SK-N-SH (cell line): ENCODE measurements around the gene XIST. TPM values are rescaled to one million over a fixed set of nuclear protein-coding genes. Genes with fewer than 3 reads are reported as not detected.
"Not testable (repeated sequence)": the region's sequence is repeated elsewhere in the genome, so short reads cannot be mapped to it uniquely, and the experiment has no call there.

ENCODE experiments used
- CTCF ChIA-PET: fragments of 300-600, 350-600 bp; formaldehyde crosslinking; extraction: SDS; loops from one replicate; lab custom pipeline; 2021; lab: Yijun Ruan, JAX
- POLR2A ChIA-PET: fragments of 350-600 bp; sonication (Branson Sonifier 250); formaldehyde crosslinking; extraction: SDS; loops from one replicate; lab custom pipeline; 2020; ENCODE audit warnings: antibody characterized with exemption, inconsistent platforms; lab: Yijun Ruan, JAX
- DNase-seq: peaks from one replicate; pipeline ENCODE4 v3.0.0; 2012
- H2AFZ ChIP-seq: fragments of 200-600 bp; sonication (generic); 2 replicates; pipeline ENCODE4 v1.8.1; 2016; ENCODE audit warnings: antibody characterized with exemption, mild to moderate bottlenecking, low read depth
- H3F3A ChIP-seq: fragments of 200-600 bp; sonication (generic); replicated peaks from 2 replicates; pipeline ENCODE3; 2016; ENCODE audit warnings: antibody characterized with exemption, mild to moderate bottlenecking; ENCODE audit not compliant: insufficient read depth
- H3K27ac ChIP-seq, 2 experiments: fragments of 200-500 bp in 1 of 2; fragments of 200-600 bp in 1 of 2; sonication (Bioruptor generic) in 1 of 2; sonication (generic), shearing (Covaris generic) in 1 of 2; 2 replicates each; pipeline versions ENCODE4 v1.5.1 to v1.6.1; 2014 to 2016; ENCODE audit warnings: low read depth in 2 of 2, inconsistent platforms in 1 of 2, low read length in 1 of 2, mild to moderate bottlenecking in 1 of 2, mixed read lengths in 1 of 2
- H3K27me3 ChIP-seq: fragments of 200-600 bp; sonication (generic), shearing (Covaris generic); 2 replicates; pipeline ENCODE4 v1.6.1; 2016; ENCODE audit warnings: mixed run types; ENCODE audit not compliant: insufficient read depth
- H3K36me3 ChIP-seq, 2 experiments: fragments of 200-500 bp in 1 of 2; fragments of 200-600 bp in 1 of 2; sonication (Bioruptor generic) in 1 of 2; sonication (generic) in 1 of 2; replicated peaks in 1 of 2; 2 replicates each; pipeline versions ENCODE3 to v1.5.1; 2014 to 2016; ENCODE audit warnings: low read length in 1 of 2, mild to moderate bottlenecking in 1 of 2; ENCODE audit not compliant: insufficient read depth in 2 of 2, control insufficient read depth in 1 of 2
- H3K4me1 ChIP-seq, 2 experiments: fragments of 200-500 bp in 1 of 2; fragments of 200-600 bp in 1 of 2; sonication (Bioruptor generic) in 1 of 2; sonication (generic), shearing (Covaris generic) in 1 of 2; 2 replicates each; pipeline versions ENCODE4 v1.5.1 to v1.6.1; 2014 to 2016; ENCODE audit warnings: low read depth in 1 of 2, low read length in 1 of 2, mixed run types in 1 of 2; ENCODE audit not compliant: insufficient read depth in 2 of 2, control insufficient read depth in 1 of 2
- H3K4me2 ChIP-seq: fragments of 200-600 bp; sonication (generic), shearing (Covaris generic); 2 replicates; pipeline ENCODE4 v1.6.1; 2017; ENCODE audit warnings: mixed run types
- H3K4me3 ChIP-seq, 2 experiments: fragments of 200-500 bp in 1 of 2; fragments of 200-600 bp in 1 of 2; sonication (Bioruptor generic) in 1 of 2; sonication (generic), shearing (Covaris generic) in 1 of 2; 2 replicates each; pipeline versions ENCODE4 v1.5.1 to v1.8.1; 2014 to 2016; ENCODE audit warnings: low read depth in 2 of 2, inconsistent platforms in 1 of 2, low read length in 1 of 2, mild to moderate bottlenecking in 1 of 2, mixed read lengths in 1 of 2, moderate library complexity in 1 of 2
- H3K79me2 ChIP-seq: fragments of 200-600 bp; sonication (generic); 2 replicates; pipeline ENCODE4 v1.8.1; 2017; ENCODE audit warnings: mild to moderate bottlenecking; ENCODE audit not compliant: insufficient read depth
- H3K9ac ChIP-seq: fragments of 200-600 bp; sonication (generic); 2 replicates; pipeline ENCODE4 v1.6.1; 2017; ENCODE audit warnings: mixed run types
- H3K9me2 ChIP-seq: fragments of 200-600 bp; sonication (generic); 2 replicates; pipeline ENCODE4 v1.6.1; 2017; ENCODE audit warnings: mixed run types
- H3K9me3 ChIP-seq: fragments of 200-600 bp; sonication (generic); 2 replicates; pipeline ENCODE4 v1.6.1; 2017; ENCODE audit warnings: mixed run types, mild to moderate bottlenecking, moderate library complexity
- H4K20me1 ChIP-seq: fragments of 200-600 bp; sonication (generic); 2 replicates; pipeline ENCODE4 v1.6.1; 2017; ENCODE audit warnings: mild to moderate bottlenecking, mixed run types; ENCODE audit not compliant: insufficient read depth
- EP300 ChIP-seq, 2 experiments: IDR thresholded peaks; 2 replicates each; pipeline versions ENCODE4 v1.4.0 to v1.6.1; 2012; ENCODE audit warnings: borderline replicate concordance in 1 of 2, low read depth in 1 of 2, low read length in 1 of 2
- GABPA ChIP-seq: IDR thresholded peaks from 2 replicates; pipeline ENCODE4 v1.4.0; 2012; ENCODE audit warnings: low read depth, mild to moderate bottlenecking
- GATA2 ChIP-seq: sonication (generic); formaldehyde crosslinking; IDR thresholded peaks from 2 replicates; pipeline ENCODE4 v1.5.0; 2020; ENCODE audit warnings: mild to moderate bottlenecking, missing genetic modification reagents
- RFX5 ChIP-seq: IDR thresholded peaks from 2 replicates; pipeline ENCODE4 v1.6.1; 2012; ENCODE audit warnings: mild to moderate bottlenecking, improper control_type of control experiment, low read length
- RXRA ChIP-seq: IDR thresholded peaks from 2 replicates; pipeline ENCODE4 v1.4.0; 2012; ENCODE audit warnings: low read depth, mild to moderate bottlenecking, borderline replicate concordance
- SIN3A ChIP-seq: IDR thresholded peaks from 2 replicates; pipeline ENCODE4 v1.6.1; 2012; ENCODE audit warnings: low read depth, mild to moderate bottlenecking, low read length, moderate library complexity, borderline replicate concordance
- TAF1 ChIP-seq: IDR thresholded peaks from 2 replicates; pipeline ENCODE4 v1.6.1; 2012; ENCODE audit warnings: low read depth, mild to moderate bottlenecking, low read length, moderate library complexity, borderline replicate concordance
- TCF12 ChIP-seq: IDR thresholded peaks from 2 replicates; pipeline ENCODE4 v1.4.0; 2012
- TEAD4 ChIP-seq: IDR thresholded peaks from 2 replicates; pipeline ENCODE4 v1.4.0; 2012; ENCODE audit warnings: mild to moderate bottlenecking, borderline replicate concordance; ENCODE audit not compliant: insufficient read depth
- WGBS: methylation state at CpG from one replicate; pipeline ENCODE4 v1.1.6; 2017; ENCODE audit warnings: low lambda C conversion rate; 5-methylcytosine and 5-hydroxymethylcytosine counted together
- polyA plus RNA-seq, 3 experiments: library from polyadenylated mRNA; depleted of rRNA; stranded (reverse); fragments of >200 nt; gene quantifications; 2 replicates each; pipeline ENCODE4 v1.2.3, GENCODE V29; 2012
- TF ChIP-seq, protein P1 (sequence below): fragments of 200-600 bp; sonication (generic); IDR thresholded peaks from 2 replicates; pipeline ENCODE4 v1.6.1; 2017; ENCODE audit warnings: antibody characterized with exemption, mild to moderate bottlenecking, moderate library complexity

The XIST gene
- polyA plus RNA-seq, 1 of the 3 experiments (the other 2 are of a cell fraction): 135 TPM

DNA sequence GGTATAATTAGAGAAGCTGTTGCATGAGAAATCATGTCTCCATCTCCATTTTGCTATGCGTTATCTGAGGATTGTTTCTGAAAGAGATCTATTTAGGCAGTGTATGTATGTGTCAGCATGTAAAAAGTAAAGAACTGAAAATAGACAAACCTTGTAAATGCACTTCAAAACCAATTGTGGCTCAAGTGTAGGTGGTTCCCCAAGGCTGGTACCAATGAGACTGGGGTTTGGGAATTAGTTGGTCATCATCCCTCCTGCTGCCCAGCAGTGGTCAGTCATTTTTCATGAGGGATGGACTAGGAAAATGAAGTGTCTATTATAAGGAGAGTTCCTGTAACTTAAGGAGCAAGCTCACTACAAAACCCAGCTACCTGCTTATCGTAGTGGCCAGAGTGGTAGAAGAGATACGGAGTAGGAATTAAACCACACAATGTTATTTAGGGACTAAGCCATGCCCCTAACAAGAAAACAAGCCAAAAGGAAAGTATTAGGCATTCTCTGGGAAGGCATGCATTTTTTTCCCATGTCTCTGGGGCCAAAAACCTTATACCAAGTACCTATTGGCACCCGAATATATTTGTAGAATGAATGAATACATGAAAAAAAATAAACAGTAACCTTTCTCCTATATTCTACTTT, 30.5 kb downstream of the XIST start:
- 50% methylated on average over 4 of the region's 4 CpGs for WGBS
- H2AFZ ChIP-seq: no peak overlapping the region
- CTCF ChIA-PET: no interaction called here
- H3K4me2 ChIP-seq: no peak overlapping the region
- no peak overlapping the region for H3K27ac ChIP-seq
- H3K9ac ChIP-seq: no peak overlapping the region
- no peaks in the 10 kb centered on the region; a peak in 1 of 4 replicates for H3K4me1 ChIP-seq
- peaks cover 26 to 61% of the 10 kb centered on the region in 2 experiments for H3K36me3 ChIP-seq
- no peaks in the 10 kb centered on the region for H3K27me3 ChIP-seq
- POLR2A ChIA-PET: no interaction called here
- H3K4me3 ChIP-seq: no peak overlapping the region
- H4K20me1 ChIP-seq: peaks cover 93% of the 10 kb centered on the region
- no peaks in the 10 kb centered on the region for H3K9me3 ChIP-seq
- TF ChIP-seq RXRA (no peak), GABPA (no peak), EP300 (IDR thresholded peaks at IDR 0.05; ENCODE audit: borderline replicate concordance in 1 of 2, low read depth in 1 of 2, low read length in 1 of 2) (no peak), GATA2 (CRISPR knock-in tag) (no peak), TAF1 (no peak), RFX5 (no peak), SIN3A (no peak), TCF12 (no peak), TEAD4 (no peak)
- TF ChIP-seq, protein P1, sequence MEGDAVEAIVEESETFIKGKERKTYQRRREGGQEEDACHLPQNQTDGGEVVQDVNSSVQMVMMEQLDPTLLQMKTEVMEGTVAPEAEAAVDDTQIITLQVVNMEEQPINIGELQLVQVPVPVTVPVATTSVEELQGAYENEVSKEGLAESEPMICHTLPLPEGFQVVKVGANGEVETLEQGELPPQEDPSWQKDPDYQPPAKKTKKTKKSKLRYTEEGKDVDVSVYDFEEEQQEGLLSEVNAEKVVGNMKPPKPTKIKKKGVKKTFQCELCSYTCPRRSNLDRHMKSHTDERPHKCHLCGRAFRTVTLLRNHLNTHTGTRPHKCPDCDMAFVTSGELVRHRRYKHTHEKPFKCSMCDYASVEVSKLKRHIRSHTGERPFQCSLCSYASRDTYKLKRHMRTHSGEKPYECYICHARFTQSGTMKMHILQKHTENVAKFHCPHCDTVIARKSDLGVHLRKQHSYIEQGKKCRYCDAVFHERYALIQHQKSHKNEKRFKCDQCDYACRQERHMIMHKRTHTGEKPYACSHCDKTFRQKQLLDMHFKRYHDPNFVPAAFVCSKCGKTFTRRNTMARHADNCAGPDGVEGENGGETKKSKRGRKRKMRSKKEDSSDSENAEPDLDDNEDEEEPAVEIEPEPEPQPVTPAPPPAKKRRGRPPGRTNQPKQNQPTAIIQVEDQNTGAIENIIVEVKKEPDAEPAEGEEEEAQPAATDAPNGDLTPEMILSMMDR: no peak
- H3K9me2 ChIP-seq: no peaks in the 10 kb centered on the region
- DNase-seq: no peak
- peaks cover 39% of the 10 kb centered on the region for H3K79me2 ChIP-seq
- H3F3A ChIP-seq: peaks cover 4% of the 10 kb centered on the region

DNA sequence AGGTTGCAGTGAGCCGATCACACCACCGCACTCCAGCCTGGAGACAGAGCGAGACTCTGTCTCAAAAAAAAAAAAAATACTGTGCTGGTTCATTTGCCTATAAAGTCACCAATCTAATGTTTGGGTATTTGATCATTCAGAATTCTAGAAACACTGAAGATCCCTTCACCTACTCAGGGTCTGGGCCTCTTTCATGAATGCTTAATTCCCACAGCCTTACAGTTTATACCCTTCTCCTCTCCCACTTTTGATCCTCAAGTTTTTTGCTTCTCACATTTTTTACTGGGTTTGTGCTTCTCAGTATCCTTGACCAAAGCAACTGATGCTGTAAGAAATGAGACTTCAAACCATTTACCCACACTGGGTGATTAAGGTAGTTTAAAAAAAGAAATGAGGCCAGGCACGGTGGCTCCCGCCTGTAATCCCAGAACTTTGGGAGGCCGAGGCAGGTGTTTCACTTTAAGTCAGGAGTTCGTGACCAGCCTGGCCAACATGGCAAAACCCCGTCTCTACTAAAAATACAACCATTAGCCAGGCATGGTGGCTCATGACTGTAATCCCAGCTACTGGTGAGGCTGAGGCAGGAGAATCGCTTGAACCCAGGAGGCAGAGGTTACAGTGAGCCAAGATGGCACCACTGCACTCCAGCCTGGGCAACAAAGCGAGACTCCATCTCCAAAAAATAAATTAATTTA, 32.5 kb downstream of the XIST start:
- H3K27me3 ChIP-seq, H3K27ac ChIP-seq, H3K4me1 ChIP-seq, POLR2A ChIA-PET, H3K9me3 ChIP-seq, H3F3A ChIP-seq, DNase-seq, H2AFZ ChIP-seq, CTCF ChIA-PET, H3K9me2 ChIP-seq, H3K9ac ChIP-seq, H3K4me3 ChIP-seq, H3K4me2 ChIP-seq: not testable (repeated sequence)
- Histone ChIP-seq H4K20me1 (peaks cover 73% of the 10 kb centered on the region), H3K36me3 (peaks cover 21 to 41% of the 10 kb centered on the region in 2 experiments), H3K79me2 (peaks cover 20% of the 10 kb centered on the region; the same call in 1 of the 2 replicates)
- 49% methylated on average over 10 of the region's 10 CpGs for WGBS
